ENCODE data around the gene SLIT3.

DNA sequence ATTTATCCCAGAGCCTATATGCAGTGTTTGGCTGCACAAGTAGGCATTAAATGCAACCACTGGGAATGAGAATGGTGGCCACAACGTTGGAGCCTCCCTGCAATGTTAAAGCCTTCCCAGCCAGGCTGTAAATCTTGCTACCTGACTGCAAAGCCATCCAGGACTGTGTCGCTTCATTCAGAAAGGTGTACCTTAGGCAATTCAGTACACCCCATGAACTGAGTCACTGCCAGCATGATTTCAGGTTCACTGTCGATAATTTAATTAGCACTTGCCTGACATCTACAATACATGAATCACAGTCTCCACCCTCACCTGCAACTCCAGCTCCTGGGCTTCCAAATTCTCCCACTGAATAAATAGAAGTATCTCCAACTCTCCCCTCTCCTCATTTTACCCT is 108.4 kb downstream of the SLIT3 start:
- TF ChIP-seq, protein P1, sequence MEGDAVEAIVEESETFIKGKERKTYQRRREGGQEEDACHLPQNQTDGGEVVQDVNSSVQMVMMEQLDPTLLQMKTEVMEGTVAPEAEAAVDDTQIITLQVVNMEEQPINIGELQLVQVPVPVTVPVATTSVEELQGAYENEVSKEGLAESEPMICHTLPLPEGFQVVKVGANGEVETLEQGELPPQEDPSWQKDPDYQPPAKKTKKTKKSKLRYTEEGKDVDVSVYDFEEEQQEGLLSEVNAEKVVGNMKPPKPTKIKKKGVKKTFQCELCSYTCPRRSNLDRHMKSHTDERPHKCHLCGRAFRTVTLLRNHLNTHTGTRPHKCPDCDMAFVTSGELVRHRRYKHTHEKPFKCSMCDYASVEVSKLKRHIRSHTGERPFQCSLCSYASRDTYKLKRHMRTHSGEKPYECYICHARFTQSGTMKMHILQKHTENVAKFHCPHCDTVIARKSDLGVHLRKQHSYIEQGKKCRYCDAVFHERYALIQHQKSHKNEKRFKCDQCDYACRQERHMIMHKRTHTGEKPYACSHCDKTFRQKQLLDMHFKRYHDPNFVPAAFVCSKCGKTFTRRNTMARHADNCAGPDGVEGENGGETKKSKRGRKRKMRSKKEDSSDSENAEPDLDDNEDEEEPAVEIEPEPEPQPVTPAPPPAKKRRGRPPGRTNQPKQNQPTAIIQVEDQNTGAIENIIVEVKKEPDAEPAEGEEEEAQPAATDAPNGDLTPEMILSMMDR (IDR thresholded peaks at IDR 0.05; ENCODE audit: low read depth, low read length): no peak
- TF ChIP-seq EZH2phosphoT487 (IDR thresholded peaks at IDR 0.05; ENCODE audit: low read depth): no peak
